H9 (cell line): ENCODE measurements around the gene C1RL. TPM values are rescaled to one million over a fixed set of nuclear protein-coding genes. Genes with fewer than 3 reads are reported as not detected.

ENCODE experiments used
- DNase-seq: peaks from one replicate; pipeline ENCODE4 v3.0.0-alpha.2; 2017
- H2AFZ ChIP-seq: one replicate; pipeline ENCODE4 v1.6.1; 2013; ENCODE audit warnings: mild to moderate bottlenecking, low read length, control low read depth, moderate library complexity
- H2AK5ac ChIP-seq: 2 replicates; pipeline ENCODE4 v1.6.1; 2013; ENCODE audit warnings: low read length, control low read depth, mixed read lengths; ENCODE audit not compliant: insufficient read length
- H2BK120ac ChIP-seq: one replicate; pipeline ENCODE4 v1.6.1; 2013; ENCODE audit warnings: low read depth, mild to moderate bottlenecking, low read length, control low read depth, inconsistent platforms; ENCODE audit not compliant: poor library complexity, severe bottlenecking
- H2BK12ac ChIP-seq: 2 replicates; pipeline ENCODE4 v1.6.1; 2013; ENCODE audit warnings: low read length, control low read depth, mixed read lengths, low read depth; ENCODE audit not compliant: insufficient read length
- H2BK15ac ChIP-seq: 2 replicates; pipeline ENCODE4 v1.6.1; 2013; ENCODE audit warnings: low read depth, low read length, control low read depth
- H2BK20ac ChIP-seq: one replicate; pipeline ENCODE4 v1.6.1; 2013; ENCODE audit warnings: low read depth, mild to moderate bottlenecking, low read length, control low read depth, inconsistent platforms; ENCODE audit not compliant: poor library complexity, severe bottlenecking
- H2BK5ac ChIP-seq: 2 replicates; pipeline ENCODE4 v1.6.1; 2013; ENCODE audit warnings: low read length, control low read depth, mixed read lengths; ENCODE audit not compliant: insufficient read length
- H3K14ac ChIP-seq: 2 replicates; pipeline ENCODE4 v1.6.1; 2013; ENCODE audit warnings: low read length, control low read depth; ENCODE audit not compliant: insufficient read depth
- H3K18ac ChIP-seq: 2 replicates; pipeline ENCODE4 v1.6.1; 2013; ENCODE audit warnings: low read depth, mild to moderate bottlenecking, mixed read lengths, low read length, control low read depth; ENCODE audit not compliant: insufficient read length
- H3K23ac ChIP-seq: 2 replicates; pipeline ENCODE4 v1.6.1; 2013; ENCODE audit warnings: low read length, control low read depth, mixed read lengths, low read depth; ENCODE audit not compliant: insufficient read length
- H3K23me2 ChIP-seq: 2 replicates; pipeline ENCODE4 v1.6.1; 2013; ENCODE audit warnings: low read depth, mild to moderate bottlenecking, mixed read lengths, low read length, control low read depth; ENCODE audit not compliant: insufficient read length, poor library complexity, severe bottlenecking
- H3K27ac ChIP-seq: 2 replicates; pipeline ENCODE4 v1.5.1; 2013; ENCODE audit warnings: low read length, control low read depth, mixed read lengths, low read depth; ENCODE audit not compliant: insufficient read length
- H3K27me3 ChIP-seq: 2 replicates; pipeline ENCODE4 v1.6.1; 2013; ENCODE audit warnings: low read length, control low read depth, inconsistent platforms; ENCODE audit not compliant: insufficient read depth
- H3K4ac ChIP-seq: 2 replicates; pipeline ENCODE4 v1.6.1; 2013; ENCODE audit warnings: low read depth, mild to moderate bottlenecking, control low read depth, inconsistent platforms, low read length, moderate library complexity
- H3K4me1 ChIP-seq: 2 replicates; pipeline ENCODE4 v1.6.1; 2013; ENCODE audit warnings: low read length, control low read depth, inconsistent platforms; ENCODE audit not compliant: insufficient read depth
- H3K4me2 ChIP-seq: 2 replicates; pipeline ENCODE4 v1.6.1; 2013; ENCODE audit warnings: low read length, control low read depth, mixed read lengths; ENCODE audit not compliant: insufficient read length, insufficient read depth
- H3K56ac ChIP-seq: 2 replicates; pipeline ENCODE4 v1.6.1; 2013; ENCODE audit warnings: low read depth, mild to moderate bottlenecking, mixed read lengths, low read length, control low read depth; ENCODE audit not compliant: insufficient read length
- H3K79me1 ChIP-seq: 2 replicates; pipeline ENCODE4 v1.6.1; 2013; ENCODE audit warnings: low read depth, mild to moderate bottlenecking, moderate library complexity, low read length, control low read depth, inconsistent platforms; ENCODE audit not compliant: insufficient read depth, poor library complexity, severe bottlenecking
- H3K79me2 ChIP-seq: 2 replicates; pipeline ENCODE4 v1.6.1; 2013; ENCODE audit warnings: low read length, control low read depth, inconsistent platforms; ENCODE audit not compliant: insufficient read depth
- H3K9ac ChIP-seq: 2 replicates; pipeline ENCODE4 v1.6.1; 2013; ENCODE audit warnings: low read length, control low read depth, mixed read lengths; ENCODE audit not compliant: insufficient read length; ENCODE audit errors: extremely low read depth
- H3K9me3 ChIP-seq: one replicate; pipeline ENCODE4 v1.6.1; 2013; ENCODE audit warnings: low read depth, low read length, inconsistent platforms; ENCODE audit not compliant: control insufficient read depth
- H3T11ph ChIP-seq: one replicate; pipeline ENCODE4 v1.6.1; 2013; ENCODE audit warnings: mild to moderate bottlenecking, low read length, control low read depth, inconsistent platforms
- H4K20me1 ChIP-seq: one replicate; pipeline ENCODE4 v1.6.1; 2013; ENCODE audit not compliant: control insufficient read depth, insufficient read length, insufficient read depth
- H4K5ac ChIP-seq: 2 replicates; pipeline ENCODE4 v1.6.1; 2013; ENCODE audit warnings: low read depth, mild to moderate bottlenecking, mixed read lengths, low read length, control low read depth; ENCODE audit not compliant: insufficient read length
- H4K8ac ChIP-seq: replicated peaks from 2 replicates; pipeline ENCODE4 v1.6.1; 2013; ENCODE audit warnings: low read length, control low read depth, mixed read lengths, low read depth; ENCODE audit not compliant: insufficient read length
- H4K91ac ChIP-seq: 2 replicates; pipeline ENCODE4 v1.6.1; 2013; ENCODE audit warnings: low read depth, mild to moderate bottlenecking, moderate library complexity, mixed read lengths, low read length, control low read depth; ENCODE audit not compliant: insufficient read length
- H3K27ac Mint-ChIP-seq, 3 experiments: 2 replicates in 2 of 3; 3 replicates in 1 of 3; pipeline ENCODE4 v1.8.0; 2020 to 2021; ENCODE audit warnings: mixed read lengths in 3 of 3, mild to moderate bottlenecking in 1 of 3, moderate library complexity in 1 of 3
- H3K27me3 Mint-ChIP-seq: 2 replicates; pipeline ENCODE4 v1.8.0; 2021; ENCODE audit warnings: low read depth, mild to moderate bottlenecking, moderate library complexity, mixed read lengths
- H3K36me3 Mint-ChIP-seq, 3 experiments: 2 replicates in 2 of 3; 3 replicates in 1 of 3; pipeline ENCODE4 v1.8.0; 2020 to 2021; ENCODE audit warnings: low read depth in 3 of 3, mixed read lengths in 3 of 3; ENCODE audit not compliant: insufficient read depth in 1 of 3
- H3K4me1 Mint-ChIP-seq, 2 experiments: 2 replicates each; pipeline ENCODE4 v1.8.0; 2020; ENCODE audit warnings: mixed read lengths in 2 of 2
- H3K4me3 Mint-ChIP-seq, 2 experiments: 2 replicates in 1 of 2; 3 replicates in 1 of 2; pipeline ENCODE4 v1.8.0; 2020 to 2021; ENCODE audit warnings: mild to moderate bottlenecking in 2 of 2, mixed read lengths in 2 of 2, moderate library complexity in 1 of 2
- H3K9me3 Mint-ChIP-seq, 2 experiments: 2 replicates in 1 of 2; 3 replicates in 1 of 2; pipeline ENCODE4 v1.8.0; 2020; ENCODE audit warnings: mild to moderate bottlenecking in 2 of 2, mixed read lengths in 2 of 2, moderate library complexity in 1 of 2
- WGBS: extraction: QIAGEN DNeasy Blood & Tissue Kit; methylation state at CpG from one replicate; pipeline ENCODE4 v1.1.7; 2013; ENCODE audit warnings: missing lambda C conversion rate, low lambda C conversion rate, mixed read lengths; ENCODE audit not compliant: insufficient read length; ENCODE audit errors: extremely low coverage; 5-methylcytosine and 5-hydroxymethylcytosine counted together
- total RNA-seq: library from RNA; stranded (reverse); gene quantifications from 2 replicates; pipeline ENCODE4 v1.2.1, GENCODE V29; 2021
- TF ChIP-seq, protein P1 (sequence below): fragments of 200-600 bp; sonication (generic); conservative IDR thresholded peaks from 3 replicates; pipeline ENCODE4 v1.8.0; 2021; ENCODE audit warnings: antibody characterized with exemption, mild to moderate bottlenecking

The C1RL gene
- total RNA-seq, 1 experiment from 2014 or later: 15.1 TPM

GRCh38 chr12:7076493-7076892 is 32.5 kb downstream of the C1RL start:
- Histone ChIP-seq H3K23me2 (no peaks in the 10 kb centered on the region), H4K8ac (no peak overlapping the region), H3K27ac (no peak overlapping the region), H3K9ac (no peak overlapping the region), H3K4me2 (no peak overlapping the region), H3K18ac (no peak overlapping the region), H3K4me1 (no peaks in the 10 kb centered on the region), H2AFZ (no peak overlapping the region), H3K4ac (no peak overlapping the region), H3T11ph (no peak overlapping the region), H3K14ac (no peak overlapping the region), H2BK20ac (no peak overlapping the region), H2BK12ac (no peak overlapping the region), H3K27me3 (no peaks in the 10 kb centered on the region), H3K9me3 (no peaks in the 10 kb centered on the region), H4K91ac (no peak overlapping the region), H4K5ac (no peak overlapping the region), H3K79me1 (no peaks in the 10 kb centered on the region), H2BK15ac (no peak overlapping the region), H3K23ac (no peak overlapping the region), H2AK5ac (no peak overlapping the region), H4K20me1 (no peaks in the 10 kb centered on the region), H2BK120ac (no peak overlapping the region), H3K56ac (no peak overlapping the region), H3K79me2 (no peaks in the 10 kb centered on the region), H2BK5ac (no peak overlapping the region)
- no peak overlapping the region for H3K27ac Mint-ChIP-seq
- H3K9me3 Mint-ChIP-seq: no peaks in the 10 kb centered on the region
- H3K4me1 Mint-ChIP-seq: 0 out of 4 replicates have a peak, but pooled peaks cover 0 to 2% of the 10 kb centered on the region in 2 experiments
- WGBS: no CpG with 5 or more reads among the region's 4 CpGs
- TF ChIP-seq, protein P1, sequence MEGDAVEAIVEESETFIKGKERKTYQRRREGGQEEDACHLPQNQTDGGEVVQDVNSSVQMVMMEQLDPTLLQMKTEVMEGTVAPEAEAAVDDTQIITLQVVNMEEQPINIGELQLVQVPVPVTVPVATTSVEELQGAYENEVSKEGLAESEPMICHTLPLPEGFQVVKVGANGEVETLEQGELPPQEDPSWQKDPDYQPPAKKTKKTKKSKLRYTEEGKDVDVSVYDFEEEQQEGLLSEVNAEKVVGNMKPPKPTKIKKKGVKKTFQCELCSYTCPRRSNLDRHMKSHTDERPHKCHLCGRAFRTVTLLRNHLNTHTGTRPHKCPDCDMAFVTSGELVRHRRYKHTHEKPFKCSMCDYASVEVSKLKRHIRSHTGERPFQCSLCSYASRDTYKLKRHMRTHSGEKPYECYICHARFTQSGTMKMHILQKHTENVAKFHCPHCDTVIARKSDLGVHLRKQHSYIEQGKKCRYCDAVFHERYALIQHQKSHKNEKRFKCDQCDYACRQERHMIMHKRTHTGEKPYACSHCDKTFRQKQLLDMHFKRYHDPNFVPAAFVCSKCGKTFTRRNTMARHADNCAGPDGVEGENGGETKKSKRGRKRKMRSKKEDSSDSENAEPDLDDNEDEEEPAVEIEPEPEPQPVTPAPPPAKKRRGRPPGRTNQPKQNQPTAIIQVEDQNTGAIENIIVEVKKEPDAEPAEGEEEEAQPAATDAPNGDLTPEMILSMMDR: no peak
- no peak for DNase-seq
- peaks cover 9% of the 10 kb centered on the region for H3K27me3 Mint-ChIP-seq
- H3K4me3 Mint-ChIP-seq: no peak overlapping the region
- no peaks in the 10 kb centered on the region for H3K36me3 Mint-ChIP-seq
